HCT116 (cell line): ENCODE results near the gene TBXAS1. TPM values are rescaled to one million over a fixed set of nuclear protein-coding genes. Genes with fewer than 3 reads are reported as not detected.

Source experiments
- ATAC-seq: fragments of 200-7000 bp; cut with Tn5 transposase; 2 replicates; pipeline ENCODE4 v1.9.1; 2020; ENCODE audit warnings: mild to moderate bottlenecking, moderate library complexity
- BruUV-seq: library from RNA; stranded (reverse); fragments of 400-500 nt; replicated peaks from 2 replicates; lab custom pipeline; 2021; lab: Mats Ljungman, UMichigan
- CTCF ChIA-PET: fragments of 300-600 bp; sonication (Branson Sonifier 250); formaldehyde crosslinking; loops from one replicate; lab custom pipeline; 2021; ENCODE audit warnings: antibody characterized with exemption; lab: Charles Lee
- POLR2A ChIA-PET: fragments of 300-600, 350-600 bp; sonication (Branson Sonifier 250); formaldehyde crosslinking; loops from one replicate; lab custom pipeline; 2021; ENCODE audit warnings: antibody characterized with exemption; lab: Charles Lee
- RAD21 ChIA-PET, 2 experiments: fragments of 300-600 bp; sonication (Branson Sonifier 250); formaldehyde crosslinking; loops; one replicate each; lab custom pipeline; 2023; ENCODE audit warnings: low total read pairs in 2 of 2; ENCODE audit not compliant: uncharacterized antibody in 2 of 2, unreplicated experiment in 2 of 2, low non-redundant PET in 1 of 2; lab: Charles Lee
- DNase-seq: peaks from one replicate; pipeline ENCODE4 v3.0.0-alpha.2; 2010; ENCODE audit warnings: low read depth, low spot score
- H2AFZ ChIP-seq: fragments of 200-600 bp; shearing (Covaris generic), sonication (generic); 2 replicates; pipeline ENCODE4 v1.6.1; 2017; ENCODE audit warnings: low read depth, mixed run types, mixed read lengths, antibody characterized with exemption, low read length; ENCODE audit not compliant: poor library complexity, severe bottlenecking
- H3K27ac ChIP-seq: 2 replicates; pipeline ENCODE4 v1.5.1; 2012; ENCODE audit warnings: low read depth, low read length
- H3K27me3 ChIP-seq: fragments of 200-600 bp; sonication (generic); 2 replicates; pipeline ENCODE4 v1.6.1; 2016; ENCODE audit warnings: mixed run types, low read length, mixed read lengths; ENCODE audit not compliant: insufficient read depth
- H3K36me3 ChIP-seq, 2 experiments: fragments of 200-500 bp in 1 of 2; fragments of 200-600 bp in 1 of 2; sonication (Bioruptor generic) in 1 of 2; sonication (generic) in 1 of 2; 2 replicates each; pipeline versions ENCODE4 v1.5.1 to v1.6.1; 2014 to 2016; ENCODE audit warnings: low read length in 2 of 2, inconsistent platforms in 1 of 2, mixed read lengths in 1 of 2, mixed run types in 1 of 2; ENCODE audit not compliant: insufficient read depth in 2 of 2, control insufficient read depth in 1 of 2
- H3K4me1 ChIP-seq, 2 experiments: fragments of 200-600 bp in 1 of 2; sonication (generic) in 1 of 2; 2 replicates each; pipeline versions ENCODE4 v1.5.1 to v1.6.1; 2012 to 2017; ENCODE audit warnings: low read length in 2 of 2, inconsistent platforms in 1 of 2, mild to moderate bottlenecking in 1 of 2, mixed read lengths in 1 of 2, mixed run types in 1 of 2, moderate library complexity in 1 of 2; ENCODE audit not compliant: insufficient read depth in 2 of 2, control insufficient read depth in 1 of 2
- H3K4me2 ChIP-seq: fragments of 200-600 bp; sonication (generic); 2 replicates; pipeline ENCODE4 v1.6.1; 2017; ENCODE audit warnings: mixed run types, low read length, mixed read lengths
- H3K4me3 ChIP-seq, 2 experiments: fragments of 200-600 bp in 1 of 2; sonication (generic) in 1 of 2; replicated peaks in 1 of 2; 2 replicates each; pipeline ENCODE4 v1.5.1; 2011 to 2016; ENCODE audit warnings: low read length in 2 of 2, control low read depth in 1 of 2, low read depth in 1 of 2, mild to moderate bottlenecking in 1 of 2, mixed read lengths in 1 of 2, mixed run types in 1 of 2
- H3K79me2 ChIP-seq: fragments of 200-600 bp; sonication (generic); 2 replicates; pipeline ENCODE4 v1.6.1; 2017; ENCODE audit warnings: mild to moderate bottlenecking, mixed run types, low read length, moderate library complexity, mixed read lengths; ENCODE audit not compliant: insufficient read depth
- H3K9ac ChIP-seq: fragments of 200-600 bp; sonication (generic); 2 replicates; pipeline ENCODE4 v1.6.1; 2016; ENCODE audit warnings: low read length, mixed read lengths
- H3K9me2 ChIP-seq: fragments of 200-600 bp; sonication (generic), shearing (Covaris generic); 2 replicates; pipeline ENCODE4 v1.6.1; 2017; ENCODE audit warnings: mixed run types, mild to moderate bottlenecking, moderate library complexity; ENCODE audit not compliant: insufficient read depth
- H3K9me3 ChIP-seq, 2 experiments: fragments of 200-500 bp in 1 of 2; fragments of 200-600 bp in 1 of 2; sonication (Bioruptor generic) in 1 of 2; sonication (generic) in 1 of 2; 2 replicates each; pipeline ENCODE4 v1.6.1; 2014 to 2017; ENCODE audit warnings: low read length in 2 of 2, mixed read lengths in 2 of 2, inconsistent platforms in 1 of 2, low read depth in 1 of 2, mild to moderate bottlenecking in 1 of 2, mixed run types in 1 of 2, moderate library complexity in 1 of 2; ENCODE audit not compliant: control insufficient read depth in 1 of 2, insufficient read depth in 1 of 2
- H4K20me1 ChIP-seq: fragments of 200-600 bp; sonication (generic), shearing (Covaris generic); 2 replicates; pipeline ENCODE4 v1.6.1; 2017; ENCODE audit warnings: mixed run types, mild to moderate bottlenecking, moderate library complexity; ENCODE audit not compliant: insufficient read depth
- CBX3 ChIP-seq: IDR thresholded peaks from 2 replicates; pipeline ENCODE4 v1.6.1; 2012; ENCODE audit warnings: low read depth
- CEBPB ChIP-seq: IDR thresholded peaks from 2 replicates; pipeline ENCODE4 v1.6.1; 2012; ENCODE audit warnings: low read depth
- EZH2phosphoT487 ChIP-seq: fragments of 200-600 bp; IDR thresholded peaks from 2 replicates; pipeline ENCODE4 v1.6.1; 2018; ENCODE audit warnings: antibody characterized with exemption, borderline replicate concordance
- FOSL1 ChIP-seq: IDR thresholded peaks from 2 replicates; pipeline ENCODE4 v1.6.1; 2012; ENCODE audit warnings: low read depth
- POLR2A ChIP-seq: IDR thresholded peaks from 2 replicates; pipeline ENCODE4 v1.7.0; 2011; ENCODE audit warnings: borderline replicate concordance; ENCODE audit not compliant: insufficient read depth, insufficient read length; ENCODE audit errors: extremely low read depth
- SIN3A ChIP-seq: IDR thresholded peaks from 2 replicates; pipeline ENCODE4 v1.6.1; 2012; ENCODE audit warnings: low read depth
- ZFX ChIP-seq: fragments of 450-650 bp; IDR thresholded peaks from 2 replicates; pipeline ENCODE4 v1.6.1; 2017
- ZNF274 ChIP-seq: fragments of 200-500 bp; sonication (Bioruptor generic); IDR thresholded peaks from 2 replicates; pipeline ENCODE4 v1.6.1; 2014; ENCODE audit warnings: mild to moderate bottlenecking, low read depth, low read length, inconsistent platforms
- intact Hi-C: fragments of 100-400 bp; cut with micrococcal nuclease; formaldehyde crosslinking; loops from 2 replicates; pipeline ENCODE4 v1.10.0; 2022
- total RNA-seq: library from RNA; stranded (reverse); gene quantifications from one replicate; pipeline ENCODE4 v1.2.1, GENCODE V29; 2021; ENCODE audit not compliant: unreplicated experiment
- TF ChIP-seq, protein P1 (sequence below): IDR thresholded peaks from 2 replicates; pipeline ENCODE4 v1.6.1; 2012; ENCODE audit warnings: low read depth
- TF ChIP-seq, protein P2 (sequence below): IDR thresholded peaks from 2 replicates; pipeline ENCODE4 v1.6.1; 2012

TBXAS1 gene
- total RNA-seq, 1 experiment from 2014 or later, result 1.4 TPM

DNA sequence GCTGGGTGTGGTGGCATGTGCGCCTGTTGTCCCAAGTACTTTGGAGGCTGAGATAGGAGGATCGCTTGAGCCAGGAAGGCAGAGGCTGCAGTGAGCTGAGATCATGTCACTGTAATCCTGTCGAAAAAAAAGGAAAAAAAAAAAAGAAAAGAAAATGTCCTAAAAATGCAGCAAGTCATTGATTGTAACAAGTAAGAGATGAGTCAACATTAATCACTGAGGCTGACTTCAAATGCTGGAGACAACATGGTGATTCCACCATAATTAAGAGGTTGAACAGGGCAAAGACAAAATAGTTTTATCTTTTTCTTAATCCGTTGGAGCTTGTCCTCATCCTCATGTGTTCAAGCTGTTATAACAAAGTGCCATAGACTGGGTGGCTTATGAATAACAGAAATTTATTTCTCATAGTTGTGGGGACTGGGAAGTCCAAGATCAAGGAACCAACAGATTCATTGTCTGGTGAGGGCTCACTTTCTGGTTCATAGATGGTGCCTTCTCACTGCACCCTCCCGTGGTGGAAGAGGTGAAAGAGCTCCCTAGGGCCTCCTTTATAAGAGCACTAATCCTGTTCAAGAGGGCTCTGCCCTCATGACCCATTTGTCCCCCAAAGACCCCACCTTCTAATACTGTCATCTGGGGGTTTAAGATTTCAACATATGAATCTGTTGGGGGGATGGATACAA is 60.3 kb downstream of the TBXAS1 start (continued):
- peak; percentile 47; the same call in 1 of the 2 replicates for TF ChIP-seq FOSL1

- POLR2A ChIA-PET, result no interaction called here
- no peaks in the 10 kb centered on the region for H3K9me3 ChIP-seq
- no peaks in the 10 kb centered on the region for H3K36me3 ChIP-seq
- no peak overlapping the region for H2AFZ ChIP-seq
- no peak overlapping the region for H3K4me3 ChIP-seq
- H3K27ac ChIP-seq, result no peak overlapping the region
- no peaks in the 10 kb centered on the region for H3K79me2 ChIP-seq
- TF ChIP-seq CBX3, result no peak
- TF ChIP-seq, protein P1, sequence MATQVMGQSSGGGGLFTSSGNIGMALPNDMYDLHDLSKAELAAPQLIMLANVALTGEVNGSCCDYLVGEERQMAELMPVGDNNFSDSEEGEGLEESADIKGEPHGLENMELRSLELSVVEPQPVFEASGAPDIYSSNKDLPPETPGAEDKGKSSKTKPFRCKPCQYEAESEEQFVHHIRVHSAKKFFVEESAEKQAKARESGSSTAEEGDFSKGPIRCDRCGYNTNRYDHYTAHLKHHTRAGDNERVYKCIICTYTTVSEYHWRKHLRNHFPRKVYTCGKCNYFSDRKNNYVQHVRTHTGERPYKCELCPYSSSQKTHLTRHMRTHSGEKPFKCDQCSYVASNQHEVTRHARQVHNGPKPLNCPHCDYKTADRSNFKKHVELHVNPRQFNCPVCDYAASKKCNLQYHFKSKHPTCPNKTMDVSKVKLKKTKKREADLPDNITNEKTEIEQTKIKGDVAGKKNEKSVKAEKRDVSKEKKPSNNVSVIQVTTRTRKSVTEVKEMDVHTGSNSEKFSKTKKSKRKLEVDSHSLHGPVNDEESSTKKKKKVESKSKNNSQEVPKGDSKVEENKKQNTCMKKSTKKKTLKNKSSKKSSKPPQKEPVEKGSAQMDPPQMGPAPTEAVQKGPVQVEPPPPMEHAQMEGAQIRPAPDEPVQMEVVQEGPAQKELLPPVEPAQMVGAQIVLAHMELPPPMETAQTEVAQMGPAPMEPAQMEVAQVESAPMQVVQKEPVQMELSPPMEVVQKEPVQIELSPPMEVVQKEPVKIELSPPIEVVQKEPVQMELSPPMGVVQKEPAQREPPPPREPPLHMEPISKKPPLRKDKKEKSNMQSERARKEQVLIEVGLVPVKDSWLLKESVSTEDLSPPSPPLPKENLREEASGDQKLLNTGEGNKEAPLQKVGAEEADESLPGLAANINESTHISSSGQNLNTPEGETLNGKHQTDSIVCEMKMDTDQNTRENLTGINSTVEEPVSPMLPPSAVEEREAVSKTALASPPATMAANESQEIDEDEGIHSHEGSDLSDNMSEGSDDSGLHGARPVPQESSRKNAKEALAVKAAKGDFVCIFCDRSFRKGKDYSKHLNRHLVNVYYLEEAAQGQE, result no peak
- no peak for TF ChIP-seq SIN3A
- no peak for TF ChIP-seq ZFX
- no peak for TF ChIP-seq ZNF274
- no peak for TF ChIP-seq FOSL1
- no peak for TF ChIP-seq EZH2phosphoT487
- TF ChIP-seq POLR2A, result no peak
- TF ChIP-seq, protein P2, sequence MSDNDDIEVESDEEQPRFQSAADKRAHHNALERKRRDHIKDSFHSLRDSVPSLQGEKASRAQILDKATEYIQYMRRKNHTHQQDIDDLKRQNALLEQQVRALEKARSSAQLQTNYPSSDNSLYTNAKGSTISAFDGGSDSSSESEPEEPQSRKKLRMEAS, result no peak
- TF ChIP-seq CEBPB, result no peak
- no peaks in the 10 kb centered on the region for H4K20me1 ChIP-seq
- H3K9me2 ChIP-seq, result no peaks in the 10 kb centered on the region
- peaks cover 0 to 14% of the 10 kb centered on the region in 2 experiments; a peak in 1 of 4 replicates for H3K4me1 ChIP-seq
- H3K9ac ChIP-seq, result no peak overlapping the region
- no peaks in the 10 kb centered on the region; the same call in 1 of the 2 replicates for H3K27me3 ChIP-seq
- H3K4me2 ChIP-seq, result no peak overlapping the region
- no peak for ATAC-seq
- BruUV-seq, result no TSS peak
- DNase-seq, result no peak
- intact Hi-C loops, result no loop called here
- CTCF ChIA-PET, result no interaction called here
- RAD21 ChIA-PET, result interaction anchor here in 1 of 2 experiments (0.7 kb wide), 1 partner anchor 92 kb away, joined by 3 read pairs; no protein-coding TSS in a partner anchor
Observed at GRCh38 chr7:139893461-139893860, 64.4 kb downstream of the TBXAS1 start.
